SU-DHL-6 (cell line): Measurements from ENCODE around the gene PLEKHA8.
A peak's percentile ranks its signal among the peaks of the same experiment; 100 is the strongest.

ENCODE experiments used
- H2AFZ ChIP-seq: fragments of 200-600 bp; sonication (generic); 2 replicates; pipeline ENCODE4 v1.6.1; 2014; ENCODE audit warnings: low read depth, mild to moderate bottlenecking, moderate library complexity, mixed read lengths, antibody characterized with exemption, low read length; ENCODE audit not compliant: severe bottlenecking
- H3F3A ChIP-seq: fragments of 200-600 bp; shearing (Covaris generic); 2 replicates; pipeline ENCODE4 v1.6.0; 2016; ENCODE audit warnings: antibody characterized with exemption, mild to moderate bottlenecking; ENCODE audit not compliant: insufficient read depth
- H3K27ac ChIP-seq: fragments of 200-600 bp; sonication (generic); 2 replicates; pipeline ENCODE4 v1.5.1; 2016; ENCODE audit warnings: low read depth, mild to moderate bottlenecking, low read length, moderate library complexity, mixed read lengths
- H3K27me3 ChIP-seq: fragments of 200-600 bp; sonication (generic), shearing (Covaris generic); 2 replicates; pipeline ENCODE4 v1.6.0; 2014; ENCODE audit warnings: mild to moderate bottlenecking, low read length
- H3K36me3 ChIP-seq: fragments of 200-600 bp; sonication (generic); 2 replicates; pipeline ENCODE4 v1.6.1; 2014; ENCODE audit warnings: mild to moderate bottlenecking, low read length, mixed read lengths
- H3K4me2 ChIP-seq: fragments of 300-600, 200-600 bp; shearing (Covaris generic), sonication (generic); 2 replicates; pipeline ENCODE4 v1.6.0; 2014; ENCODE audit warnings: low read length, low read depth, mild to moderate bottlenecking; ENCODE audit not compliant: poor library complexity, severe bottlenecking
- H3K4me3 ChIP-seq: fragments of 200-600 bp; sonication (generic); 2 replicates; pipeline ENCODE4 v1.5.1; 2014; ENCODE audit warnings: antibody characterized with exemption, low read length, mild to moderate bottlenecking, mixed read lengths; ENCODE audit not compliant: insufficient read depth, poor library complexity, severe bottlenecking
- H3K79me2 ChIP-seq: fragments of 200-600 bp; sonication (generic); 2 replicates; pipeline ENCODE4 v1.6.1; 2014; ENCODE audit warnings: mild to moderate bottlenecking, low read length, moderate library complexity; ENCODE audit not compliant: insufficient read depth
- H3K9ac ChIP-seq: fragments of 200-600 bp; sonication (generic); 2 replicates; pipeline ENCODE4 v1.7.0; 2014; ENCODE audit warnings: mild to moderate bottlenecking, low read length
- H3K9me2 ChIP-seq: fragments of 200-600 bp; sonication (generic); replicated peaks from 2 replicates; pipeline ENCODE4 v1.6.1; 2014; ENCODE audit warnings: low read length; ENCODE audit not compliant: insufficient read depth
- H3K9me3 ChIP-seq: fragments of 200-600 bp; sonication (generic); 2 replicates; pipeline ENCODE4 v1.6.1; 2014; ENCODE audit warnings: low read length, mixed read lengths; ENCODE audit not compliant: insufficient read depth
- H4K20me1 ChIP-seq: fragments of 200-600 bp; sonication (generic); 2 replicates; pipeline ENCODE4 v1.6.1; 2014; ENCODE audit warnings: low read depth, mild to moderate bottlenecking, antibody characterized with exemption, low read length, moderate library complexity, mixed read lengths
- EZH2phosphoT487 ChIP-seq: fragments of 200-600 bp; sonication (generic), shearing (Covaris generic); conservative IDR thresholded peaks from 2 replicates; pipeline ENCODE4 v1.6.1; 2018; ENCODE audit warnings: mild to moderate bottlenecking, antibody characterized with exemption, low read length, moderate library complexity, mixed read lengths
- TF ChIP-seq, protein P1 (sequence below): fragments of 200-600 bp; sonication (generic); IDR thresholded peaks from one replicate; pipeline ENCODE4 v1.5.1; 2017; ENCODE audit warnings: antibody characterized with exemption, mild to moderate bottlenecking, low read length, moderate library complexity; ENCODE audit not compliant: insufficient read depth, poor library complexity, severe bottlenecking

Gene PLEKHA8

GRCh38 chr7:30159698-30160143 is 131.5 kb downstream of the PLEKHA8 start:
- Histone ChIP-seq H3K9me3 (no peaks in the 10 kb centered on the region), H3K4me2 (no peak overlapping the region), H3K4me3 (no peak overlapping the region), H2AFZ (no peak overlapping the region), H4K20me1 (no peaks in the 10 kb centered on the region), H3K36me3 (no peaks in the 10 kb centered on the region), H3F3A (no peaks in the 10 kb centered on the region), H3K27ac (no peak overlapping the region), H3K9me2 (no peaks in the 10 kb centered on the region), H3K79me2 (no peaks in the 10 kb centered on the region), H3K27me3 (no peaks in the 10 kb centered on the region), H3K9ac (no peak overlapping the region)
- TF ChIP-seq, protein P1, sequence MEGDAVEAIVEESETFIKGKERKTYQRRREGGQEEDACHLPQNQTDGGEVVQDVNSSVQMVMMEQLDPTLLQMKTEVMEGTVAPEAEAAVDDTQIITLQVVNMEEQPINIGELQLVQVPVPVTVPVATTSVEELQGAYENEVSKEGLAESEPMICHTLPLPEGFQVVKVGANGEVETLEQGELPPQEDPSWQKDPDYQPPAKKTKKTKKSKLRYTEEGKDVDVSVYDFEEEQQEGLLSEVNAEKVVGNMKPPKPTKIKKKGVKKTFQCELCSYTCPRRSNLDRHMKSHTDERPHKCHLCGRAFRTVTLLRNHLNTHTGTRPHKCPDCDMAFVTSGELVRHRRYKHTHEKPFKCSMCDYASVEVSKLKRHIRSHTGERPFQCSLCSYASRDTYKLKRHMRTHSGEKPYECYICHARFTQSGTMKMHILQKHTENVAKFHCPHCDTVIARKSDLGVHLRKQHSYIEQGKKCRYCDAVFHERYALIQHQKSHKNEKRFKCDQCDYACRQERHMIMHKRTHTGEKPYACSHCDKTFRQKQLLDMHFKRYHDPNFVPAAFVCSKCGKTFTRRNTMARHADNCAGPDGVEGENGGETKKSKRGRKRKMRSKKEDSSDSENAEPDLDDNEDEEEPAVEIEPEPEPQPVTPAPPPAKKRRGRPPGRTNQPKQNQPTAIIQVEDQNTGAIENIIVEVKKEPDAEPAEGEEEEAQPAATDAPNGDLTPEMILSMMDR = peak; percentile 50
- no peak for TF ChIP-seq EZH2phosphoT487

- no peak overlapping the region for H3K4me3 ChIP-seq
- H3K4me2 ChIP-seq = no peak overlapping the region
- no peaks in the 10 kb centered on the region for H3F3A ChIP-seq
- no peak overlapping the region for H2AFZ ChIP-seq
- H3K27ac ChIP-seq = no peak overlapping the region
- no peaks in the 10 kb centered on the region for H3K9me3 ChIP-seq
- H3K9ac ChIP-seq = no peak overlapping the region
- no peaks in the 10 kb centered on the region for H3K27me3 ChIP-seq
- no peaks in the 10 kb centered on the region for H3K9me2 ChIP-seq
- no peaks in the 10 kb centered on the region for H3K36me3 ChIP-seq
- no peaks in the 10 kb centered on the region for H4K20me1 ChIP-seq
- TF ChIP-seq, protein P1 = no peak
- TF ChIP-seq EZH2phosphoT487 = no peak
- H3K79me2 ChIP-seq = no peaks in the 10 kb centered on the region
These were observed 132.1 kb downstream of the PLEKHA8 start for GRCh38 chr7:30160329-30160728.

- H3K27ac ChIP-seq = no peak overlapping the region
- TF ChIP-seq, protein P1 = no peak
- no peak for TF ChIP-seq EZH2phosphoT487
- no peak overlapping the region for H3K4me2 ChIP-seq
- no peaks in the 10 kb centered on the region for H3K36me3 ChIP-seq
- no peaks in the 10 kb centered on the region for H3K79me2 ChIP-seq
- no peaks in the 10 kb centered on the region for H3K9me2 ChIP-seq
- no peaks in the 10 kb centered on the region for H4K20me1 ChIP-seq
- no peaks in the 10 kb centered on the region for H3K27me3 ChIP-seq
- H3K9ac ChIP-seq = no peak overlapping the region
- H3K9me3 ChIP-seq = no peaks in the 10 kb centered on the region
- H2AFZ ChIP-seq = no peak overlapping the region
- no peak overlapping the region for H3K4me3 ChIP-seq
- H3F3A ChIP-seq = no peaks in the 10 kb centered on the region
These were observed 133.9 kb downstream of the PLEKHA8 start for GRCh38 chr7:30162133-30162532.
